Astrocyte (in vitro differentiated cells and primary cell): ENCODE results near the gene ZHX3.

Source experiments
- EZH2 ChIP-seq: IDR thresholded peaks from 2 replicates; pipeline ENCODE4 v1.6.1; 2012; ENCODE audit warnings: mild to moderate bottlenecking, low read length, inconsistent platforms; ENCODE audit not compliant: insufficient read depth
- TF ChIP-seq, protein P1 (sequence below): IDR thresholded peaks from 2 replicates; pipeline ENCODE4 v1.5.1; 2011; ENCODE audit warnings: low read depth, mild to moderate bottlenecking, inconsistent platforms, low read length, moderate library complexity; ENCODE audit not compliant: insufficient read depth

DNA sequence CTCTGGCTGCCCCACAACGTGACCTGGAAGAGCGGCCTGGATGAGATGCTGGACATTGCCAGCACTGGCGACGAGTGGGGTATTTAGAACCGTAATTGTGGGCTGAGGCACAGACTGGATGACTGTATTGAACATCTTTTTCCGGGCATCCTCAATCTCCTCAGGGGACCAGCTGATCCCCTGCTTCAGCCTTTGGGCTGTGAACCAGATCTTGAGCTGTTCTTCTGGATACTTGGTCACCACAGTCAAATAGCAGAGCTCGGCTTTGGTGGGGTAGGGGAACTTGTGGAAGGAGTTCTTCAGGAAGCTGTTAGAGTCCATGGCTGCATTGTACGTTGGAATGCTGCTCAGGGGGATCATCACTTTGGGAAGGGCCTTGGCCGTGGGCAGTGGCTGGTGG is 113.9 kb downstream of the ZHX3 start:
- TF ChIP-seq, protein P1, sequence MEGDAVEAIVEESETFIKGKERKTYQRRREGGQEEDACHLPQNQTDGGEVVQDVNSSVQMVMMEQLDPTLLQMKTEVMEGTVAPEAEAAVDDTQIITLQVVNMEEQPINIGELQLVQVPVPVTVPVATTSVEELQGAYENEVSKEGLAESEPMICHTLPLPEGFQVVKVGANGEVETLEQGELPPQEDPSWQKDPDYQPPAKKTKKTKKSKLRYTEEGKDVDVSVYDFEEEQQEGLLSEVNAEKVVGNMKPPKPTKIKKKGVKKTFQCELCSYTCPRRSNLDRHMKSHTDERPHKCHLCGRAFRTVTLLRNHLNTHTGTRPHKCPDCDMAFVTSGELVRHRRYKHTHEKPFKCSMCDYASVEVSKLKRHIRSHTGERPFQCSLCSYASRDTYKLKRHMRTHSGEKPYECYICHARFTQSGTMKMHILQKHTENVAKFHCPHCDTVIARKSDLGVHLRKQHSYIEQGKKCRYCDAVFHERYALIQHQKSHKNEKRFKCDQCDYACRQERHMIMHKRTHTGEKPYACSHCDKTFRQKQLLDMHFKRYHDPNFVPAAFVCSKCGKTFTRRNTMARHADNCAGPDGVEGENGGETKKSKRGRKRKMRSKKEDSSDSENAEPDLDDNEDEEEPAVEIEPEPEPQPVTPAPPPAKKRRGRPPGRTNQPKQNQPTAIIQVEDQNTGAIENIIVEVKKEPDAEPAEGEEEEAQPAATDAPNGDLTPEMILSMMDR = no peak
- no peak for TF ChIP-seq EZH2
